C4-2B (cell line): ENCODE measurements around the gene NXPH1.

Experiments
- H3K27ac ChIP-seq: fragments of 450-650 bp; 2 replicates; pipeline ENCODE4 v1.5.1; 2017
- CTCF ChIP-seq: fragments of 450-650 bp; conservative IDR thresholded peaks from 2 replicates; pipeline ENCODE4 v1.5.1; 2017; ENCODE audit warnings: mild to moderate bottlenecking
- ZFX ChIP-seq: fragments of 450-650 bp; IDR thresholded peaks from 2 replicates; pipeline ENCODE4 v1.6.1; 2017

Gene NXPH1

GRCh38 chr7:8433477-8434289, at the start of gene NXPH1:
Gene NXPH1, plus strand, starts transcription at chr7:8433609.
- no peak within 1 kb of the TSS for H3K27ac ChIP-seq
- TF ChIP-seq ZFX (no peak), CTCF (peak; percentile 14; the same call in 1 of the 2 replicates)

DNA sequence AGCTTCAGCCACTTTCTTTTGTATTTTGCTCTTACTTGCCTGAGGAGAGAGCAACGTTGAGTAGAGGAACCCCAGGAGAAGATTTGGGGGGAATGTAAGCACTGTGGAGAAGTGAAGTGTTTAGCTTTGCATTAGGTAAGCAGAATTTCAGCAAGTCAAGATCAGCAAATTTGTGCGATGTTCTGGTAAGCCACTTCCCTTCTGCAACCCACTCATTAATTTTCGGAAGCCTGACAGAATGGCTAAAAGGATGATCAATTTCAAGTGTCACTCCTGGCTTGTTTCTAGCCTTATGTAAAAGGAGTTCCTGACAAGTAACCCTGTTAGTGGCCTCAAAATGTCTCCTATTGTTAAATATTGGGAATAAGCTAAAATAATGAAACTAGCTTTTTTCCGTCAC, 48.5 kb upstream of the NXPH1 start:
- TF ChIP-seq CTCF (no peak), ZFX (no peak)
- no peak overlapping the region for H3K27ac ChIP-seq

DNA sequence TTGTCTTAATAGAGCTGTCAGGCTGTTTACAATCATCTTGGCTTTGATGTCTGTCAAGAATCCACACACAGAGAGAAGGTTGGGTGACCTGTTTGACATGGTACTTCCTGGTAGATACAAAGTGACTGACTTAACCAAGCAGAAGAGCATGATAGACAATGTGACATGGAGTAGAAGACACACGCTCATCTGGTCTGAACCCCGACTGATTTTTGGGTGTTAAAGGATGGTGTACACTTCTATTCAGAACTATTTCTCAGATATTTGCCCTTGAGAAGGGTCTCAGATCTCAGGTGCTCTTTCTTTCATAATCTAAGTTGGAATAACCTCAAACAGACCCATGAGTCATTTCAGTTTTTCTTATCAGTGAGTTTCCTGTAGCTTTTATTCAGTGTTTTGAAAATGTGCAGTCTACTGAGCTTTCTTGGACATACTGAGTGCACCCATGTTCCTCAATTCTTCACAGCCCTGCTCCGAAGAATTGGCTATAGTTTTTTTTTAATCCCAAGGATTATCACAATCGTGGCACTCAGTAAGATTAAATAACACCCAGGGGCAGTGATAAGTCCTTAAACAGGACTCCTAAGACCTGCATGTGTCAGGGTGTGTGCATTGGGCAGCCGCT, 46.4 kb upstream of the NXPH1 start:
- no peak overlapping the region for H3K27ac ChIP-seq
- TF ChIP-seq ZFX (no peak), CTCF (no peak)

DNA sequence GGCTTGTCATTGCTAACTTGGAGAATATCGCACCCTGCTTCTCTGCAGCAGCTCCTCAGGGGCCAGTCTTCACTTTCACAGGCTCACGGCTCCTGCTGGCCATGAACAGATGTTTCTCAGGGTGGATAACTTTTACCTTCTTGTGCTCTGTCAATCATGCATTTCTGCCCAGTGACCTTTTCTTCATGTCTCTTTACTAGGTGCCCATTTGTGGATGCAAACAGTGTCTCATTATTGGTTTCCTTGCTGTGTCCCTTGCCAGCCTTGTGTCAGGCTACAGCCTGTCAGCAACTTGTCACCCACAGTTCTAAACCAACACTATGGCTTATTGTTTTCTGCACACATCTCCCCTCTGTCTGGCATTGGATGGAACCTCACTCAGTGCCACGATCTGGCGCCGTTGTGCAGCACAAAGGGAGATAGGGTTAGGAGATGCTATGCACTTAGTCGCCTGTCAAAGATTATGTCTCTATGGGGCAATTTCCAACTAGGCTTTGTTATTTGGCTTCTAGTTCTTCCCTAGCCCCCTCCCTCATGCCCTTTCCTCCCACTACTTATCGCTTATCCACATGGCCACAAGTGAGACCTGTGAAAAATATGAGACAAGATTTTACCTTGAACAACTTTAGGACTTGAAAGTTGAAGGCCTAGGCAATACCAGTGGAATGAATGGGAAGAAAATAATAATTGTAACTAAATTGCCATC, 45.7 kb upstream of the NXPH1 start:
- TF ChIP-seq CTCF (no peak), ZFX (no peak)
- H3K27ac ChIP-seq: no peak overlapping the region

DNA sequence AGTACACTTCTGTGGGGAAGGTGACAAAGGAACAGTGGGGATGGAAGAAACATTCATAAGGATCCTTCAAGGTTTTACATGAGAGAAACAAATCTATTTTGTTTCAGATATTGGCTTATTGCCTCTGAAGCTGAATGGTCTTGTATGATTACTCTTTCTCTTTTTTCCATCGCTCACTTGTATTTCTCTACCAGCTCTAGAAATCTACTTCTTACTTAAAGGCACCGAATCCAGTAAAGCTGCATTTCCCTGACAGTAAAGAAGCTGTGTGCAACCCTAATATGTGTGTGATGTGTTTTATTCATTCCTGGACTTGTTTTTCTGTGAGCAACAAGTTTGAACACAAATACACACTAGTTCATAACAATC, 45.2 kb upstream of the NXPH1 start:
- TF ChIP-seq ZFX (no peak), CTCF (no peak)
- no peak overlapping the region for H3K27ac ChIP-seq

GRCh38 chr7:8389593-8390261, 43.7 kb upstream of the NXPH1 start:
- H3K27ac ChIP-seq: no peak overlapping the region
- TF ChIP-seq ZFX (no peak), CTCF (no peak)
